ENCODE measurements around the gene HS3ST5.
A peak's percentile ranks its signal among the peaks of the same experiment; 100 is the strongest.

Gene HS3ST5

GRCh38 chr6:114210467-114210866 is 132.4 kb downstream of the HS3ST5 start:
- no peak for DNase-seq (ENCODE audit: low read depth, low spot score)
- no peaks in the 10 kb centered on the region for H3K36me3 ChIP-seq (ENCODE audit: control insufficient read depth, insufficient read depth, low read length)
- WGBS (ENCODE audit: insufficient coverage, insufficient read length): no CpG with 5 or more reads among the region's 4 CpGs
- H3K9me3 ChIP-seq (ENCODE audit: control insufficient read depth, insufficient read depth, low read length): no peaks in the 10 kb centered on the region
- no peak overlapping the region for H3K4me3 ChIP-seq (ENCODE audit: low read length)
- H3K27ac ChIP-seq (ENCODE audit: low read length): no peak overlapping the region
- no peaks in the 10 kb centered on the region for H3K4me1 ChIP-seq (ENCODE audit: control insufficient read depth, insufficient read depth, low read length)
- no peaks in the 10 kb centered on the region for H3K27me3 ChIP-seq (ENCODE audit: control insufficient read depth, insufficient read depth, low read length)

GRCh38 chr6:114203460-114203859 is 139.4 kb downstream of the HS3ST5 start:
- Histone ChIP-seq H3K36me3 (ENCODE audit: control insufficient read depth, insufficient read depth, low read length) (no peaks in the 10 kb centered on the region), H3K27me3 (ENCODE audit: control insufficient read depth, insufficient read depth, low read length) (no peaks in the 10 kb centered on the region), H3K4me3 (ENCODE audit: low read length) (no peak overlapping the region), H3K9me3 (ENCODE audit: control insufficient read depth, insufficient read depth, low read length) (no peaks in the 10 kb centered on the region), H3K4me1 (ENCODE audit: control insufficient read depth, insufficient read depth, low read length) (0 out of 2 replicates have a peak, but pooled peaks cover 1% of the 10 kb centered on the region), H3K27ac (ENCODE audit: low read length) (no peak overlapping the region)
- no peak for DNase-seq (ENCODE audit: low read depth, low spot score)
- WGBS (ENCODE audit: insufficient coverage, insufficient read length): no CpG with 5 or more reads among the region's 3 CpGs

GRCh38 chr6:114202389-114202788 is 140.4 kb downstream of the HS3ST5 start:
- peak; percentile 22 for DNase-seq (ENCODE audit: low read depth, low spot score)

GRCh38 chr6:114200891-114201290 is 141.9 kb downstream of the HS3ST5 start:
- WGBS (ENCODE audit: insufficient coverage, insufficient read length): no CpG with 5 or more reads among the region's 3 CpGs

More at GRCh38 chr6:114202389-114202788, 140.4 kb downstream of the HS3ST5 start:
- H3K4me1 ChIP-seq (ENCODE audit: control insufficient read depth, insufficient read depth, low read length): 0 out of 2 replicates have a peak, but pooled peaks cover 1% of the 10 kb centered on the region
- H3K27me3 ChIP-seq (ENCODE audit: control insufficient read depth, insufficient read depth, low read length): no peaks in the 10 kb centered on the region
- H3K9me3 ChIP-seq (ENCODE audit: control insufficient read depth, insufficient read depth, low read length): no peaks in the 10 kb centered on the region
- no peak overlapping the region for H3K4me3 ChIP-seq (ENCODE audit: low read length)
- H3K27ac ChIP-seq (ENCODE audit: low read length): no peak overlapping the region
- H3K36me3 ChIP-seq (ENCODE audit: control insufficient read depth, insufficient read depth, low read length): no peaks in the 10 kb centered on the region

GRCh38 chr6:114195631-114196403 is 147.0 kb downstream of the HS3ST5 start:
- Histone ChIP-seq H3K4me1 (ENCODE audit: control insufficient read depth, insufficient read depth, low read length) (0 out of 2 replicates have a peak, but pooled peaks cover 4% of the 10 kb centered on the region), H3K27me3 (ENCODE audit: control insufficient read depth, insufficient read depth, low read length) (no peaks in the 10 kb centered on the region), H3K4me3 (ENCODE audit: low read length) (no peak overlapping the region), H3K27ac (ENCODE audit: low read length) (no peak overlapping the region), H3K36me3 (ENCODE audit: control insufficient read depth, insufficient read depth, low read length) (no peaks in the 10 kb centered on the region), H3K9me3 (ENCODE audit: control insufficient read depth, insufficient read depth, low read length) (no peaks in the 10 kb centered on the region)
- WGBS (ENCODE audit: insufficient coverage, insufficient read length): no CpG with 5 or more reads among the region's 7 CpGs
- no peak for DNase-seq (ENCODE audit: low read depth, low spot score)

More at GRCh38 chr6:114200891-114201290, 141.9 kb downstream of the HS3ST5 start:
- H3K27me3 ChIP-seq (ENCODE audit: control insufficient read depth, insufficient read depth, low read length): no peaks in the 10 kb centered on the region
- H3K4me1 ChIP-seq (ENCODE audit: control insufficient read depth, insufficient read depth, low read length): 0 out of 2 replicates have a peak, but pooled peaks cover 1% of the 10 kb centered on the region
- H3K4me3 ChIP-seq (ENCODE audit: low read length): no peak overlapping the region
- no peak for DNase-seq (ENCODE audit: low read depth, low spot score)
- no peaks in the 10 kb centered on the region for H3K9me3 ChIP-seq (ENCODE audit: control insufficient read depth, insufficient read depth, low read length)
- no peak overlapping the region for H3K27ac ChIP-seq (ENCODE audit: low read length)
- H3K36me3 ChIP-seq (ENCODE audit: control insufficient read depth, insufficient read depth, low read length): no peaks in the 10 kb centered on the region

- Histone ChIP-seq H3K27me3 (ENCODE audit: control insufficient read depth, insufficient read depth, low read length) (no peaks in the 10 kb centered on the region), H3K4me1 (ENCODE audit: control insufficient read depth, insufficient read depth, low read length) (0 out of 2 replicates have a peak, but pooled peaks cover 4% of the 10 kb centered on the region), H3K4me3 (ENCODE audit: low read length) (no peak overlapping the region), H3K9me3 (ENCODE audit: control insufficient read depth, insufficient read depth, low read length) (no peaks in the 10 kb centered on the region), H3K36me3 (ENCODE audit: control insufficient read depth, insufficient read depth, low read length) (no peaks in the 10 kb centered on the region), H3K27ac (ENCODE audit: low read length) (no peak overlapping the region)
- no CpG with 5 or more reads among the region's 1 CpG for WGBS (ENCODE audit: insufficient coverage, insufficient read length)
- DNase-seq (ENCODE audit: low read depth, low spot score): no peak
Observed at GRCh38 chr6:114195027-114195365, 147.8 kb downstream of the HS3ST5 start.

- Histone ChIP-seq H3K27me3 (ENCODE audit: control insufficient read depth, insufficient read depth, low read length) (no peaks in the 10 kb centered on the region), H3K4me3 (ENCODE audit: low read length) (no peak overlapping the region), H3K4me1 (ENCODE audit: control insufficient read depth, insufficient read depth, low read length) (0 out of 2 replicates have a peak, but pooled peaks cover 4% of the 10 kb centered on the region), H3K36me3 (ENCODE audit: control insufficient read depth, insufficient read depth, low read length) (no peaks in the 10 kb centered on the region), H3K9me3 (ENCODE audit: control insufficient read depth, insufficient read depth, low read length) (no peaks in the 10 kb centered on the region), H3K27ac (ENCODE audit: low read length) (no peak overlapping the region)
- no peak for DNase-seq (ENCODE audit: low read depth, low spot score)
- no CpG with 5 or more reads among the region's 4 CpGs for WGBS (ENCODE audit: insufficient coverage, insufficient read length)
Observed at GRCh38 chr6:114194362-114195026, 148.3 kb downstream of the HS3ST5 start.

GRCh38 chr6:114187563-114187962 is 155.3 kb downstream of the HS3ST5 start:
- no CpG with 5 or more reads among the region's 4 CpGs for WGBS (ENCODE audit: insufficient coverage, insufficient read length)
- no peak overlapping the region for H3K27ac ChIP-seq (ENCODE audit: low read length)
- no peak for DNase-seq (ENCODE audit: low read depth, low spot score)
- H3K27me3 ChIP-seq (ENCODE audit: control insufficient read depth, insufficient read depth, low read length): no peaks in the 10 kb centered on the region
- no peak overlapping the region for H3K4me3 ChIP-seq (ENCODE audit: low read length)
- no peaks in the 10 kb centered on the region for H3K36me3 ChIP-seq (ENCODE audit: control insufficient read depth, insufficient read depth, low read length)
- no peaks in the 10 kb centered on the region for H3K4me1 ChIP-seq (ENCODE audit: control insufficient read depth, insufficient read depth, low read length)
- H3K9me3 ChIP-seq (ENCODE audit: control insufficient read depth, insufficient read depth, low read length): no peaks in the 10 kb centered on the region

GRCh38 chr6:114181664-114182063 is 161.2 kb downstream of the HS3ST5 start:
- H3K4me1 ChIP-seq (ENCODE audit: control insufficient read depth, insufficient read depth, low read length): no peaks in the 10 kb centered on the region; the same call in 1 of the 2 replicates
- no peaks in the 10 kb centered on the region for H3K9me3 ChIP-seq (ENCODE audit: control insufficient read depth, insufficient read depth, low read length)
- no CpG with 5 or more reads among the region's 3 CpGs for WGBS (ENCODE audit: insufficient coverage, insufficient read length)
- H3K27ac ChIP-seq (ENCODE audit: low read length): no peak overlapping the region
- no peaks in the 10 kb centered on the region for H3K27me3 ChIP-seq (ENCODE audit: control insufficient read depth, insufficient read depth, low read length)
- no peak for DNase-seq (ENCODE audit: low read depth, low spot score)
- H3K4me3 ChIP-seq (ENCODE audit: low read length): no peak overlapping the region
- no peaks in the 10 kb centered on the region for H3K36me3 ChIP-seq (ENCODE audit: control insufficient read depth, insufficient read depth, low read length)

- Histone ChIP-seq H3K4me3 (ENCODE audit: low read length) (no peak overlapping the region), H3K9me3 (ENCODE audit: control insufficient read depth, insufficient read depth, low read length) (no peaks in the 10 kb centered on the region), H3K4me1 (ENCODE audit: control insufficient read depth, insufficient read depth, low read length) (no peaks in the 10 kb centered on the region; the same call in 1 of the 2 replicates), H3K27me3 (ENCODE audit: control insufficient read depth, insufficient read depth, low read length) (no peaks in the 10 kb centered on the region), H3K36me3 (ENCODE audit: control insufficient read depth, insufficient read depth, low read length) (no peaks in the 10 kb centered on the region), H3K27ac (ENCODE audit: low read length) (no peak overlapping the region)
- WGBS (ENCODE audit: insufficient coverage, insufficient read length): no CpG with 5 or more reads among the region's 1 CpG
- DNase-seq (ENCODE audit: low read depth, low spot score): no peak
Observed at GRCh38 chr6:114179411-114179810, 163.4 kb downstream of the HS3ST5 start.
